Ovary (tissue), 3 donors: ENCODE data around the gene KIF26A.

Source experiments
- CTCF ChIP-seq, 3 donors: fragments of 450-650 bp in 2 of 3; fragments of 200-600 bp in 1 of 3; IDR thresholded peaks; one replicate each; pipeline versions ENCODE4 v1.5.1 to v1.8.0; 2016 to 2022; ENCODE audit warnings: antibody characterized with exemption in 3 of 3, mild to moderate bottlenecking in 1 of 3
- EP300 ChIP-seq: sonication (generic); formaldehyde crosslinking; IDR thresholded peaks from one replicate; pipeline ENCODE4 v1.6.1; 2017; ENCODE audit warnings: antibody characterized with exemption
- POLR2A ChIP-seq: fragments of 450-650 bp; IDR thresholded peaks from one replicate; pipeline ENCODE4 v1.6.1; 2017; ENCODE audit warnings: antibody characterized with exemption, mild to moderate bottlenecking, moderate library complexity
- donor health status: DM: no; HTN: no; CAD: no.

GRCh38 chr14:104114421-104115130 lies 23.8 kb upstream of the KIF26A start:
- TF ChIP-seq EP300 (no peak), CTCF (IDR thresholded peaks at IDR 0.05) (no peak), POLR2A (no peak)
